IPS-11a (cell line): ENCODE data around the gene ADAM29.
"Not testable (repeated sequence)": the region's sequence is repeated elsewhere in the genome, so short reads cannot be mapped to it uniquely, and the experiment has no call there.

Source experiments
- H3K4me3 ChIP-seq: one replicate; pipeline ENCODE4 v1.5.1; 2013; ENCODE audit warnings: low read depth, low read length, control low read depth

ADAM29 gene

DNA sequence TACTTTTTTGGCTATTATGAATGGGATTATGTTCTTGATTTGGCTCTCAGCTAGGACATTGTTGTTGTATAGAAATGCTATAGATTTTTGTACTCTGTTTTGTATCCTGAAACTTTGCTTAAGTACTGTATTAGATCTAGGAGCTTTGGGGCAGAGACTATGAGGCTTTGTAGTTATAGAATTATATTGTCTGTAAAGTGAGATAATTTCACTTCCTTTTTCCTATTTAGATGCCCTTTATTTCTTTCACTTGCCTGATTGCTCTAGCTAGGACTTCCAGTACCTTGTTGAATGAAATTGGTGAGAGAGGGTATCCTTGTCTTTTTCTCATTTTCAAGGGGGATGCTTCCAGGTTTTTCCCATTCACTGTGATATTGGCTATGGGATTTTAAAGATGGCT is 28.1 kb downstream of the ADAM29 start:
- H3K4me3 ChIP-seq = no peak overlapping the region

DNA sequence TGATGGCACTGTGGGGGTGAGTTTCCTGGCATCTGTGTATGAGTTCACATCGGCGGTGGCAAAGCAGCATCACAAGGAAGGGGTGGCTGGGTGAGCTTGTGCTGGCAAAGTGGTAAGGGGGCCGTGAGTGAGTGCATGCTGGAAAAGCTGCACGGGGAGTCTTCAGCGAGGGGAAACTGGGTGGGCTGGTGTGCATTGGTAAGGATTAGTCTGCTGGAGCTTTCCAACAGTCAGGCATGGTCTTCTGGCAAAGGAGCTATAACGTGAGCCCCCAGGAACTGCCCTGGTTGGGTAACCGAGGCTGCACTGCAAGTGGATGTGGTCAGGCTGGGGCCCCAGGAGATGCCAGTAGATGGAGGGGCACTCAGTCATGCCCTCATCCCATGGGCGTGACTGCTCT is 30.7 kb downstream of the ADAM29 start:
- H3K4me3 ChIP-seq = no peak overlapping the region

DNA sequence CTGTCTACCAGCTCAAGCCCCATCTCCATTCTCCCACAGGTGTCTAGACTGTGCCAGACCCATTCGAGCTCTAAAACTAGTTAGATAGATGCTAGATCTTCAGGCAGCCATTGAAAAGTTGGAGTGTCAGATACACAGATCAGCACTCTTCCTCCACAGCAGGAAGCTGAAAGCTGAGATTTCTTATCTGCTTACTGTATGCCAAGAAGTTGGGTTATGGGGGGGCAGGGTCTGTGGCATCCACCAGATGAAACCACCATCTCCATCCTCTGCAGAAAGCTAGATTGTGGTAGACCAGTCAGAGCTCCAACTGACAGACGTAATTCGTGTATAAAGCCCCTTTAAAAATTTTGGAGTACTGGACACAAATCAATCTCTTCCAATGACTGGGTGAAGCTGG is 54.8 kb downstream of the ADAM29 start:
- no peak overlapping the region for H3K4me3 ChIP-seq

DNA sequence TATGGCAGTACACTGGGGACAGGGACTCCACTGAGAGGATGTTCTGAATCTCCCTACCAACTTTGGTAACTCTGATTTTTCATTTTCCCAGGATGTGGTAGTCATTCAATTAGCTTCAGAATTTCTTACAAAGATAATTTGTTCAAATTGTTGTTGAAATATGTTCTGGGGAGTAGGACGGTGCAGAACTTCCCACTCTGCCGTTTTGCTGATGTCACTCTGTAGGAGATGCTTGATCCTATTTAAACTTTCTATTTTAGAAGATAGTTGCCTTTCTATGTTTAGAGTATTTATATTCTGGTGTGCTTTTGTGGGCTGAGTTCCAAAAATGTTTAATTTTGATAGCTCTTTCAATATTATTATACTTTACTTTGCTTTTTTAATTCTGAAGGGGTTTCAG is 55.2 kb downstream of the ADAM29 start:
- H3K4me3 ChIP-seq = no peak overlapping the region

DNA sequence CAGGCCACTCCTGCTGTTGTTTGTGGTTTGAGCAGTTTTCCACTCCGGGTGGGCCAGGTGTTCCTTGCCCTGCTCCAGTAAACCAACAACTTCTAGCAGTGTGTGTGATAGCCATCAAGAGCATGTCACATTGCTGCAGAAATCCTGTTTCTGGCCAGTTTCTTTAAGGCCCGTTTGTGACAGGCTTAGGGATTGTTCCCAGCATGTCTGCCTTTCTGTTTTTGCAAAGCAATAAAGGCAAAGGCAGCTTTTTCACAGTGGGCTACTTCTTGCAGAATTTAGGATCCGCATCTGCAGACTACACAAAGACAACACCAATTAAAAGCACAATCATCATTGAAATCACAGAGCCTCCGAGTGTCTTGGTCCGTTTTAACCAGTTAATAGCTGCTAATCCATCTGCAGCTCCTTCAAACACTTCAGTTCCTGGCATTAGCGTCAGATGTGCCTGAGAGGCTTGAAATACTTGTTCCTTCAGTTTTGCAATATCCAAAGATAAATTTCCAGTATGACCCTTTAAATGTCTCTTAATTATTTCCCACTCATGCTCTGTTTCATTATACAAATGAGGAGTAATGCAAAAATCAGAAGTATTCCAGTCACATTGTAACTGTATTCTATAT is 65.1 kb downstream of the ADAM29 start:
- no peak overlapping the region for H3K4me3 ChIP-seq

DNA sequence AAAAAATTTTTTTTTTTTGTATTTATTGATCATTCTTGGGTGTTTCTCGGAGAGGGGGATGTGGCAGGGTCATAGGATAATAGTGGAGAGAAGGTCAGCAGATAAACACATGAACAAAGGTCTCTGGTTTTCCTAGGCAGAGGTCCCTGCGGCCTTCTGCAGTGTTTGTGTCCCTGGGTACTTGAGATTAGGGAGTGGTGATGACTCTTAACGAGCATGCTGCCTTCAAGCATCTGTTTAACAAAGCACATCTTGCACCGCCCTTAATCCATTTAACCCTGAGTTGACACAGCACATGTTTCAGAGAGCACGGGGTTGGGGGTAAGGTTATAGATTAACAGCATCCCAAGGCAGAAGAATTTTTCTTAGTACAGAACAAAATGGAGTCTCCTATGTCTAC is 65.7 kb downstream of the ADAM29 start:
- H3K4me3 ChIP-seq = not testable (repeated sequence)

DNA sequence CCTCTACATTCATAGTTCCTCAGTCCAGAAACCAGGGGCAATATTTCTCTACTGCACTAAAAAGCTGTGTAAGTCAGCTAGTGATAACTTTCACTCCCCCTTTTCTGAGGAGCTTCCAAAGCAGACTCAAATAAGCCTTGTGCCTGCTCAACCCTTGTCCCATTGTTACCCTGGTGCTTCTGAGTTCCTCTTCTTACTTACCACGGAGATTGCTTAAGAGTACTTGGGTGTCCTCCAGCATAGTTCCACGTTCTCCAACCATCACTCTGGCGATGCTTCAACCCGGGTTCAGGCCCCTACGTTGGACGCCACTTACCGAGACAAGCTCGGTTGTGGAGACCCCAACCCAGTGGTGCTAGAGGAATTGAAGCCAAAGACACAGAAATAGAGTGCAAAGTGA is 71.6 kb downstream of the ADAM29 start:
- H3K4me3 ChIP-seq = no peak overlapping the region

DNA sequence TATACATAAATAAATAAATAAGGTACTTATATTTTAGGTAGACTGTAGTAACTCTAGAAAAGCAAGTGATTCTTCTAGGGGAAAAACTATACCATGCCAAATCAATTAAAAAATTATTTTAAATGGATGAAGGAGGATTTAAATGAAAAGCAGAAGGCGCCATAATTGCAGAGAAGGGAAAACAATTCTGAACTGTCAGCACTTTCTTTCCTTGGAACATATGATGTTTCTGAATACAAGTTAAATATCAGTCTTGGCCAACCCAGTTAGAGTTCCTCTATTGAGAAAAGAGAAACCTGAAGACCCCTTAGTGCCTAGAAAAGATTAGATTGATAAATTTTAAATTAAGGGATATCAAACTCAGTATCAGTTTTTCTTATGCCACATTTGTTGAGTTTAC is 75.8 kb downstream of the ADAM29 start:
- no peak overlapping the region for H3K4me3 ChIP-seq

DNA sequence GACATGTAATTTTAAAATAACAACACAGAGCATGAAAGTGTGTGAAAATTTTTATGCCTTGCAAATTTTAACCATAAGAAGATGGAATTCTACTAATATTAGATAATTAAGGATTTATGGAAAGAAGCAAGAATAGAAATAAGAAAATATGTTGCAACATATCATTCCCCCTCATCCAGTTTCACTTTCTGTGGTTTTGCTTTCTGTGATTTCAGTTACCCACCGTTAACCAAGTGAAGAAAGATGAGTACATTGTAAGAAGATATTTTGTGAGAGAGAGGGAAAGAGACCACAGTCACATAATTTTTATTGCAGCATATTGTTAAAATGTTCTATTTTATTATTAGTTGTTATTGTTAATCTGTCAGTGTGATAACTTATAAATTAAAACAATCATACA is 77.9 kb downstream of the ADAM29 start:
- H3K4me3 ChIP-seq = no peak overlapping the region

DNA sequence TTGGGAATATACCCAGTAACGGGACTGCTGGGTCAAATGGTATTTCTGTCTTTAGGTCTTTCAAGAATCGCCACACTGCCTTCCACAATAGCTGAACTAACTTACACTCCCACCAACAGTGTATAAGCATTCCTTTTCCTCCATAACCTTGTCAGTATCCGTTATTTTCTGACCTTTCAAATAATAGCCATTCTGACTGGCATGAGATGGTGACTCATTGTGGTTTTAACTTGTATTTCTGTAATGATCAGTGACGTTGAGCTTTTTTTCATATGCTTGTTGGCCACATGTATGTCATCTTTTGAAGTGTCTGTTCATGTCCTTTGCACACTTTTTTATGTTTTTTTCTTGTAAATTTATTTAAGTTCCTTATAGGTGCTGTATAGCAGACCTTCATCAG is 81.2 kb downstream of the ADAM29 start:
- H3K4me3 ChIP-seq = no peak overlapping the region

DNA sequence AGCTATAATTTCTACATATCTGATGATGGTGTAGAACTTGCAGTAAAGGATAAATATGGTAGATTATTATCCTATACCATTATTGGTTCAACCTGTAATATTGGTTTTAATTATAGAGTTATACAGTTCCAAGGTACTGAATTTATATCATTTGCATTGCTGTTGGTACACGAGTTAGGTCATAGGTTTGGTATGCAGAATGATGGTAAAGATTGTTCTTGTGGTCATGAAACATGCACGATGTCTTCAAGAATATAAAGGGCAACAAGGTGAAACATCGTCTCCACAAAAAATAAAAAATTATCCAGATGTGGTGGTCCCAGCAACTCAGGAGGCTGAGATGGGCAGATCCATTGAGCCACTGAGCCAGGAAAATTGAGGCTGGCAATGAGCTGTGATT is 99.6 kb downstream of the ADAM29 start:
- no peak overlapping the region for H3K4me3 ChIP-seq

DNA sequence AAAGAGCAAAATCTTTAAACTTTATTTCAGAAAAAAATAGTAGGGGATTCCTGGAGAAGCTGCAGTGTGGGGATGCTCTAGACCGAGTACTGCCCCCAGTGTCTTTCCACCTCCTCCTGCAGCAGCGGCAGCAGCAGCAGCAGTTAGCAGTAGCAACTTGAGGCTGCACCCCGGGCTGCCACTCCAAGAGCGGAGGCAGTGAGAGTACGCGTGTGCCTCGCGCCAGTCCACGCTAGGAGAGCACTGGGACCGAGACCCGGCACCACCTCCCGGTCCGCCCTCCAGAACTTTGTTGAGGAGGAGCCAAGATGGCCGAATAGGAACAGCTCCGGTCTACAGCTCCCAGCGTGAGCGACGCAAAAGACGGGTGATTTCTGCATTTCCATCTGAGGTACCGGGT is 101.3 kb downstream of the ADAM29 start:
- not testable (repeated sequence) for H3K4me3 ChIP-seq
